HG03521 (cell line): ENCODE measurements around the gene TMEM255B.

Experiments
- ATAC-seq: cut with Tn5 transposase; IDR thresholded peaks from one replicate; pipeline ENCODE4 v1.9.1; 2021; ENCODE audit warnings: mild to moderate bottlenecking, moderate library complexity; ENCODE audit not compliant: unreplicated experiment

TMEM255B gene

GRCh38 chr13:113857531-113858195, 98.6 kb downstream of the TMEM255B start:
- ATAC-seq, result no peak

- ATAC-seq, result no peak
Measured at GRCh38 chr13:113859311-113860050, 100.5 kb downstream of the TMEM255B start.

GRCh38 chr13:113860051-113860664, 101.1 kb downstream of the TMEM255B start:
- ATAC-seq, result no peak

- no peak for ATAC-seq
Measured at GRCh38 chr13:113860665-113861432, 101.8 kb downstream of the TMEM255B start.

GRCh38 chr13:113861433-113862030, 102.5 kb downstream of the TMEM255B start:
- no peak for ATAC-seq

GRCh38 chr13:113862191-113862930, 103.3 kb downstream of the TMEM255B start:
- ATAC-seq, result no peak

GRCh38 chr13:113862931-113863523, 104.0 kb downstream of the TMEM255B start:
- ATAC-seq, result no peak

GRCh38 chr13:113863524-113864272, 104.7 kb downstream of the TMEM255B start, which contains the start of gene GAS6:
Gene GAS6, minus strand, starts transcription at chr13:113864076. Its CDS starts 156 bp downstream, at chr13:113863920.
- no peak for ATAC-seq

GRCh38 chr13:113864273-113864890, 105.4 kb downstream of the TMEM255B start:
- no peak for ATAC-seq

GRCh38 chr13:113865427-113865826, 106.4 kb downstream of the TMEM255B start:
- no peak for ATAC-seq
